Activated CD8-positive, alpha-beta memory T cell treated with anti-CD3 and anti-CD28 coated beads, Interleukin-2, amount 10 ng/mL, durations not matched to agents 7 days and 5 days (primary cell): ENCODE measurements around the gene MACO1. TPM values are rescaled to one million over a fixed set of nuclear protein-coding genes. Genes with fewer than 3 reads are reported as not detected.

ENCODE experiments used
- ATAC-seq: fragments of 150-1000 bp; cut with Tn5 transposase; one replicate; pipeline ENCODE4 v1.10.0; 2021; ENCODE audit warnings: moderate library complexity
- CTCF ChIA-PET: fragments of 350-600 bp; sonication (Branson Sonifier 250); formaldehyde crosslinking; loops from one replicate; lab custom pipeline; 2021; ENCODE audit warnings: antibody characterized with exemption; lab: Charles Lee
- DNase-seq: peaks from one replicate; pipeline ENCODE4 v3.0.0-alpha.2; 2020
- H3K27ac Mint-ChIP-seq: one replicate; pipeline ENCODE4 v1.8.0; 2021; ENCODE audit warnings: mild to moderate bottlenecking, mixed read lengths
- H3K27me3 Mint-ChIP-seq: one replicate; pipeline ENCODE4 v1.8.0; 2021; ENCODE audit warnings: mixed read lengths
- H3K36me3 Mint-ChIP-seq: one replicate; pipeline ENCODE4 v1.8.0; 2021; ENCODE audit warnings: mild to moderate bottlenecking, mixed read lengths
- H3K4me1 Mint-ChIP-seq: one replicate; pipeline ENCODE4 v1.8.0; 2021; ENCODE audit warnings: mixed read lengths
- H3K4me3 Mint-ChIP-seq: one replicate; pipeline ENCODE4 v1.8.0; 2021; ENCODE audit warnings: mild to moderate bottlenecking, moderate library complexity, mixed read lengths
- H3K9me3 Mint-ChIP-seq: one replicate; pipeline ENCODE4 v1.8.0; 2022; ENCODE audit warnings: low read depth, mixed read lengths
- total RNA-seq, 2 experiments: library from RNA; stranded (reverse); gene quantifications; one replicate each; pipeline ENCODE4 v1.2.3, GENCODE V29; 2021

The MACO1 gene
- total RNA-seq, 2 experiments from 2014 or later, result 13.0 to 15.7 TPM

GRCh38 chr1:25543005-25543424 lies 112.3 kb downstream of the MACO1 start:
- Mint-ChIP-seq H3K4me1 (peaks cover 23% of the 10 kb centered on the region), H3K27me3 (peaks cover 28% of the 10 kb centered on the region), H3K27ac (no peak overlapping the region), H3K4me3 (peak overlapping the region; percentile 58), H3K9me3 (no peaks in the 10 kb centered on the region), H3K36me3 (no peaks in the 10 kb centered on the region)
- ATAC-seq, result no peak
- CTCF ChIA-PET, result interaction anchor here (0.7 to 1.3 kb wide), 5 partner anchors 18 to 256 kb away, joined by 3 to 5 read pairs (median 3); no protein-coding TSS in a partner anchor
- no peak for DNase-seq

- ATAC-seq (peak; percentile 93), DNase-seq (peak; percentile 60)
- Mint-ChIP-seq H3K36me3 (no peaks in the 10 kb centered on the region), H3K27me3 (peaks cover 28% of the 10 kb centered on the region), H3K4me1 (peaks cover 27% of the 10 kb centered on the region), H3K4me3 (peak within 1 kb of the TSS; percentile 58), H3K9me3 (no peaks in the 10 kb centered on the region), H3K27ac (no peak within 1 kb of the TSS)
- CTCF ChIA-PET, result interaction anchor here (0.7 to 1.3 kb wide), 5 partner anchors 17 to 255 kb away, joined by 3 to 5 read pairs (median 3); no protein-coding TSS in a partner anchor
Measured at GRCh38 chr1:25543425-25544242, 112.9 kb downstream of the MACO1 start, which contains the start of gene LDLRAP1. TSS of gene LDLRAP1 (plus strand) at chr1:25543606. CDS start at chr1:25543699, 93 bp downstream.

- Mint-ChIP-seq H3K36me3 (no peaks in the 10 kb centered on the region), H3K4me1 (peaks cover 34% of the 10 kb centered on the region), H3K4me3 (peak overlapping the region; percentile 58), H3K27me3 (peaks cover 28% of the 10 kb centered on the region), H3K9me3 (no peaks in the 10 kb centered on the region), H3K27ac (no peak overlapping the region)
- DNase-seq (no peak), ATAC-seq (no peak)
- CTCF ChIA-PET, result interaction anchor here (1.1 to 1.3 kb wide), 2 partner anchors 75 to 254 kb away, joined by 3 to 5 read pairs; no protein-coding TSS in a partner anchor
Measured at GRCh38 chr1:25544243-25544764, 113.6 kb downstream of the MACO1 start.

- no peak overlapping the region for H3K27ac Mint-ChIP-seq
- H3K4me3 Mint-ChIP-seq, result peak overlapping the region; percentile 58
- peaks cover 39% of the 10 kb centered on the region for H3K4me1 Mint-ChIP-seq
- no peak for ATAC-seq
- no peaks in the 10 kb centered on the region for H3K36me3 Mint-ChIP-seq
- no peak for DNase-seq
- H3K9me3 Mint-ChIP-seq, result no peaks in the 10 kb centered on the region
- CTCF ChIA-PET, result no interaction called here
- H3K27me3 Mint-ChIP-seq, result peaks cover 28% of the 10 kb centered on the region
Measured at GRCh38 chr1:25544819-25545218, 114.1 kb downstream of the MACO1 start.

GRCh38 chr1:25545767-25546166 lies 115.1 kb downstream of the MACO1 start:
- peaks cover 27% of the 10 kb centered on the region for H3K27me3 Mint-ChIP-seq
- H3K4me1 Mint-ChIP-seq, result peaks cover 48% of the 10 kb centered on the region
- peaks cover 2% of the 10 kb centered on the region for H3K36me3 Mint-ChIP-seq
- no peak overlapping the region for H3K4me3 Mint-ChIP-seq
- no peaks in the 10 kb centered on the region for H3K9me3 Mint-ChIP-seq
- ATAC-seq (no peak), DNase-seq (no peak)
- CTCF ChIA-PET, result interaction anchor here (1.2 kb wide), 1 partner anchor 10 kb away, joined by 3 read pairs; no protein-coding TSS in a partner anchor
- no peak overlapping the region for H3K27ac Mint-ChIP-seq

GRCh38 chr1:25546193-25546592 lies 115.5 kb downstream of the MACO1 start:
- peaks cover 51% of the 10 kb centered on the region for H3K4me1 Mint-ChIP-seq
- H3K27ac Mint-ChIP-seq, result no peak overlapping the region

GRCh38 chr1:25548601-25549000 lies 117.9 kb downstream of the MACO1 start:
- ATAC-seq (no peak), DNase-seq (no peak)
- H3K9me3 Mint-ChIP-seq, result no peaks in the 10 kb centered on the region
- no peak overlapping the region for H3K4me3 Mint-ChIP-seq
- CTCF ChIA-PET, result interaction anchor here (0.7 to 3.1 kb wide), 10 partner anchors 8 to 126 kb away, joined by 3 to 14 read pairs (median 3); no protein-coding TSS in a partner anchor
- H3K36me3 Mint-ChIP-seq, result peaks cover 2% of the 10 kb centered on the region
- peaks cover 19% of the 10 kb centered on the region for H3K27me3 Mint-ChIP-seq
- H3K4me1 Mint-ChIP-seq, result peaks cover 61% of the 10 kb centered on the region
- H3K27ac Mint-ChIP-seq, result peak overlapping the region; percentile 71

More at GRCh38 chr1:25546193-25546592, 115.5 kb downstream of the MACO1 start:
- no peak for DNase-seq
- H3K9me3 Mint-ChIP-seq, result no peaks in the 10 kb centered on the region
- CTCF ChIA-PET, result interaction anchor here (1.2 kb wide), 1 partner anchor 10 kb away, joined by 3 read pairs; no protein-coding TSS in a partner anchor
- peaks cover 2% of the 10 kb centered on the region for H3K36me3 Mint-ChIP-seq
- no peak overlapping the region for H3K4me3 Mint-ChIP-seq
- H3K27me3 Mint-ChIP-seq, result peaks cover 27% of the 10 kb centered on the region
- no peak for ATAC-seq

GRCh38 chr1:25549273-25550154 lies 118.8 kb downstream of the MACO1 start:
- peaks cover 59% of the 10 kb centered on the region for H3K4me1 Mint-ChIP-seq
- peak overlapping the region; percentile 71 for H3K27ac Mint-ChIP-seq
- H3K27me3 Mint-ChIP-seq, result peaks cover 17% of the 10 kb centered on the region
- H3K4me3 Mint-ChIP-seq, result peak overlapping the region; percentile 5
- ATAC-seq, result peak; percentile 93
- peaks cover 2% of the 10 kb centered on the region for H3K36me3 Mint-ChIP-seq
- CTCF ChIA-PET, result interaction anchor here (0.7 to 3.1 kb wide), 11 partner anchors 8 to 270 kb away, joined by 3 to 14 read pairs (median 3); partner anchors contain the start of gene MTFR1L
- no peaks in the 10 kb centered on the region for H3K9me3 Mint-ChIP-seq
- DNase-seq, result peak; percentile 93

Other genes with a start within 250 kb of the MACO1 start
- gene SYF2, start 198.4 kb upstream of the MACO1 start, total RNA-seq, result 10 to 100 TPM; 33.0 to 33.8 TPM
- 100 to 1,000 TPM; 160 to 240 TPM for gene RSRP1, start 183.4 kb upstream of the MACO1 start, total RNA-seq
- not detected for gene RHD, start 158.4 kb upstream of the MACO1 start, total RNA-seq
- gene TMEM50A, start 92.6 kb upstream of the MACO1 start, total RNA-seq, result 100 to 1,000 TPM; 130 to 162 TPM
- gene RHCE, start 10.1 kb upstream of the MACO1 start, total RNA-seq, result not detected
- 10 to 100 TPM in 1 of 2 experiments, 1 to 10 TPM in 1; 4.9 to 11.0 TPM for gene LDLRAP1, start 112.7 kb downstream of the MACO1 start, total RNA-seq
- 10 to 100 TPM; 15.5 to 20.0 TPM for gene MAN1C1, start 185.9 kb downstream of the MACO1 start, total RNA-seq